ENCODE data around the gene INHBA.

INHBA gene

GRCh38 chr7:41702635-41703371, at the start of gene INHBA:
TSS of gene INHBA (minus strand) at chr7:41703090. CDS start at chr7:41700374, 2,716 bp downstream.
- DNase-seq = no peak

- DNase-seq = no peak
These were observed 49.7 kb upstream of the INHBA start for GRCh38 chr7:41752615-41753014.

GRCh38 chr7:41750661-41751540, 48.0 kb upstream of the INHBA start:
- DNase-seq = no peak

- no peak for DNase-seq
These were observed 45.1 kb upstream of the INHBA start for GRCh38 chr7:41747961-41748360.

- DNase-seq = no peak
These were observed 42.6 kb upstream of the INHBA start for GRCh38 chr7:41745451-41745850.

GRCh38 chr7:41744161-41744560, 41.3 kb upstream of the INHBA start:
- DNase-seq = no peak

GRCh38 chr7:41742401-41743020, 39.6 kb upstream of the INHBA start:
- DNase-seq = no peak

GRCh38 chr7:41738806-41739205, 35.9 kb upstream of the INHBA start:
- no peak for DNase-seq

- no peak for DNase-seq
These were observed 35.4 kb upstream of the INHBA start for GRCh38 chr7:41738336-41738735.

- no peak for DNase-seq
These were observed 32.3 kb upstream of the INHBA start for GRCh38 chr7:41735206-41735605.

- DNase-seq = no peak
These were observed 30.0 kb upstream of the INHBA start for GRCh38 chr7:41732843-41733306.

GRCh38 chr7:41732436-41732785, 29.5 kb upstream of the INHBA start:
- DNase-seq = no peak

GRCh38 chr7:41731493-41732435, 28.9 kb upstream of the INHBA start:
- no peak for DNase-seq

GRCh38 chr7:41730668-41731067, 27.8 kb upstream of the INHBA start:
- DNase-seq = no peak

- no peak for DNase-seq
These were observed 27.3 kb upstream of the INHBA start for GRCh38 chr7:41730161-41730560.

GRCh38 chr7:41729059-41729458, 26.2 kb upstream of the INHBA start:
- DNase-seq = no peak

GRCh38 chr7:41725013-41725412, 22.1 kb upstream of the INHBA start:
- no peak for DNase-seq

GRCh38 chr7:41720886-41721285, 18.0 kb upstream of the INHBA start:
- DNase-seq = no peak

GRCh38 chr7:41720046-41720445, 17.2 kb upstream of the INHBA start:
- DNase-seq = no peak

GRCh38 chr7:41716691-41717090, 13.8 kb upstream of the INHBA start:
- no peak for DNase-seq

- DNase-seq = no peak
These were observed 12.1 kb upstream of the INHBA start for GRCh38 chr7:41715000-41715399.

- no peak for DNase-seq
These were observed 8.6 kb upstream of the INHBA start for GRCh38 chr7:41711283-41712064.
